Effector memory CD8-positive, alpha-beta T cell (primary cell): ENCODE results near the gene EIPR1.
A peak's percentile ranks its signal among the peaks of the same experiment; 100 is the strongest.
"Not testable (repeated sequence)": the region's sequence is repeated elsewhere in the genome, so short reads cannot be mapped to it uniquely, and the experiment has no call there.

Source experiments
- ATAC-seq: fragments of 150-1000 bp; cut with Tn5 transposase; replicated peaks from 2 replicates; pipeline ENCODE4 v1.10.0; 2021; ENCODE audit warnings: mild to moderate bottlenecking, moderate library complexity
- DNase-seq, 3 experiments: peaks; one replicate each; pipeline ENCODE4 v3.0.0; 2021
- H3K27ac Mint-ChIP-seq, 2 donors: one replicate each; pipeline ENCODE4 v1.8.0; 2022; ENCODE audit warnings: mild to moderate bottlenecking in 2 of 2, mixed read lengths in 2 of 2, moderate library complexity in 2 of 2
- H3K27me3 Mint-ChIP-seq, 2 donors: one replicate each; pipeline ENCODE4 v1.8.0; 2022; ENCODE audit warnings: mixed read lengths in 2 of 2
- H3K36me3 Mint-ChIP-seq: one replicate; pipeline ENCODE4 v1.8.0; 2022; ENCODE audit warnings: mild to moderate bottlenecking, moderate library complexity, mixed read lengths; ENCODE audit not compliant: insufficient read depth
- H3K4me1 Mint-ChIP-seq, 2 donors: one replicate each; pipeline ENCODE4 v1.8.0; 2022; ENCODE audit warnings: low read depth in 2 of 2, mixed read lengths in 2 of 2
- H3K4me3 Mint-ChIP-seq, 2 donors: one replicate each; pipeline ENCODE4 v1.8.0; 2022; ENCODE audit warnings: mild to moderate bottlenecking in 2 of 2, mixed read lengths in 2 of 2, moderate library complexity in 2 of 2
- H3K9me3 Mint-ChIP-seq, 2 donors: one replicate each; pipeline ENCODE4 v1.8.0; 2022; ENCODE audit warnings: mixed read lengths in 2 of 2

EIPR1 gene

DNA sequence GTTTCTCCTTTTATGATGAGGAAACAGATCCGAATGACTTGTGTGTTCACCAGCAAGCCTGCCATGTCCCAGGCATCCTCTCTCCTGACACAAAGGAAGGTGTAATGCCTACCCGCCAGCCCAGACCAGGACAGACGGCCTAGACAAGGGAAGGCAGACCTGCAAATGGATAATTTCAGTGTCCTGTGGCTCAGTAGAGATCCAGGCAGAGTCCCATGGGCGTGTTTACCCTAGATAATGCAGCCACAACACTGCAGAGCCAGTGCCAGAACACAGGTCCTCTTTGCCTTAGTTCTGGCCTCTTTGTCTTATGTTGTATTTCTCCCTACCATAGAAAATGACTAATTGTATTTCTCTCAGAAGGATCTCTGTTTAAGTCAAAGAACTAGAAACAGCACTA is 14.6 kb upstream of the EIPR1 start:
- Mint-ChIP-seq H3K27ac (no peak overlapping the region), H3K4me3 (no peak overlapping the region), H3K4me1 (peaks cover 11 to 31% of the 10 kb centered on the region in 2 donors), H3K36me3 (peaks cover 26% of the 10 kb centered on the region), H3K9me3 (peaks cover 0 to 5% of the 10 kb centered on the region in 2 donors), H3K27me3 (no peaks in the 10 kb centered on the region)
- DNase-seq (no peak), ATAC-seq (no peak)

GRCh38 chr2:3390041-3390440 is 12.4 kb upstream of the EIPR1 start:
- peaks cover 12 to 23% of the 10 kb centered on the region in 2 donors for H3K4me1 Mint-ChIP-seq
- no peak overlapping the region for H3K4me3 Mint-ChIP-seq
- no peaks in the 10 kb centered on the region for H3K9me3 Mint-ChIP-seq
- DNase-seq (no peak), ATAC-seq (no peak)
- peak overlapping the region in 1 of 2 donors; percentile 77 for H3K27ac Mint-ChIP-seq
- no peaks in the 10 kb centered on the region for H3K27me3 Mint-ChIP-seq
- H3K36me3 Mint-ChIP-seq = peaks cover 24% of the 10 kb centered on the region

GRCh38 chr2:3389193-3389592 is 11.6 kb upstream of the EIPR1 start:
- ATAC-seq = no peak
- peaks cover 12 to 23% of the 10 kb centered on the region in 2 donors for H3K4me1 Mint-ChIP-seq
- peak overlapping the region in 1 of 2 donors; percentile 77 for H3K27ac Mint-ChIP-seq
- H3K4me3 Mint-ChIP-seq = no peak overlapping the region
- peaks cover 21% of the 10 kb centered on the region for H3K36me3 Mint-ChIP-seq
- no peak for DNase-seq
- no peaks in the 10 kb centered on the region for H3K27me3 Mint-ChIP-seq
- H3K9me3 Mint-ChIP-seq = no peaks in the 10 kb centered on the region

DNA sequence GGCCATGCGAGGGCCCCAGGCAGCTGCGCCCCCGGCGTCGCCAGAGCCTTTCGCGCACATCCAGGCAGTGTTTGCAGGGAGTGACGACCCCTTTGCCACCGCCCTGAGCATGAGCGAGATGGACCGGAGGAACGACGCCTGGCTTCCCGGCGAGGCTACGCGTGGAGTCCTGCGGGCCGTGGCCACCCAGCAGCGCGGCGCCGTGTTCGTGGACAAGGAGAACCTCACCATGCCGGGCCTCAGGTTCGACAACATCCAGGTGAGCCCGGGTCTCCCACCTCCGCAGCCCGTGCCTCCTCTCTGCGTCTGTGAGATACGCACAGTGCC is 10.8 kb upstream of the EIPR1 start:
- Mint-ChIP-seq H3K4me1 (peaks cover 12 to 23% of the 10 kb centered on the region in 2 donors), H3K27ac (no peak overlapping the region), H3K36me3 (peaks cover 18% of the 10 kb centered on the region), H3K4me3 (no peak overlapping the region), H3K9me3 (no peaks in the 10 kb centered on the region), H3K27me3 (no peaks in the 10 kb centered on the region)
- DNase-seq (no peak), ATAC-seq (no peak)

GRCh38 chr2:3387644-3388411 is 10.2 kb upstream of the EIPR1 start:
- Mint-ChIP-seq H3K27ac (no peak overlapping the region), H3K27me3 (no peaks in the 10 kb centered on the region), H3K4me3 (no peak overlapping the region), H3K4me1 (peaks cover 12 to 19% of the 10 kb centered on the region in 2 donors), H3K36me3 (peaks cover 17% of the 10 kb centered on the region), H3K9me3 (no peaks in the 10 kb centered on the region)
- no peak for ATAC-seq
- no peak for DNase-seq

- no peak for DNase-seq
- Mint-ChIP-seq H3K27ac (peak overlapping the region in 1 of 2 donors; percentile 78), H3K4me3 (no peak overlapping the region), H3K4me1 (peaks cover 11 to 12% of the 10 kb centered on the region in 2 donors), H3K36me3 (peaks cover 17% of the 10 kb centered on the region), H3K27me3 (no peaks in the 10 kb centered on the region), H3K9me3 (no peaks in the 10 kb centered on the region)
- ATAC-seq = no peak
These were observed 9.4 kb upstream of the EIPR1 start for GRCh38 chr2:3387011-3387410.

GRCh38 chr2:3386448-3386958 is 8.9 kb upstream of the EIPR1 start:
- Mint-ChIP-seq H3K36me3 (peaks cover 22% of the 10 kb centered on the region), H3K27me3 (no peaks in the 10 kb centered on the region), H3K4me3 (no peak overlapping the region), H3K27ac (peak overlapping the region in 1 of 2 donors; percentile 12), H3K9me3 (no peaks in the 10 kb centered on the region), H3K4me1 (peaks cover 10 to 16% of the 10 kb centered on the region in 2 donors)
- ATAC-seq = no peak
- no peak for DNase-seq

DNA sequence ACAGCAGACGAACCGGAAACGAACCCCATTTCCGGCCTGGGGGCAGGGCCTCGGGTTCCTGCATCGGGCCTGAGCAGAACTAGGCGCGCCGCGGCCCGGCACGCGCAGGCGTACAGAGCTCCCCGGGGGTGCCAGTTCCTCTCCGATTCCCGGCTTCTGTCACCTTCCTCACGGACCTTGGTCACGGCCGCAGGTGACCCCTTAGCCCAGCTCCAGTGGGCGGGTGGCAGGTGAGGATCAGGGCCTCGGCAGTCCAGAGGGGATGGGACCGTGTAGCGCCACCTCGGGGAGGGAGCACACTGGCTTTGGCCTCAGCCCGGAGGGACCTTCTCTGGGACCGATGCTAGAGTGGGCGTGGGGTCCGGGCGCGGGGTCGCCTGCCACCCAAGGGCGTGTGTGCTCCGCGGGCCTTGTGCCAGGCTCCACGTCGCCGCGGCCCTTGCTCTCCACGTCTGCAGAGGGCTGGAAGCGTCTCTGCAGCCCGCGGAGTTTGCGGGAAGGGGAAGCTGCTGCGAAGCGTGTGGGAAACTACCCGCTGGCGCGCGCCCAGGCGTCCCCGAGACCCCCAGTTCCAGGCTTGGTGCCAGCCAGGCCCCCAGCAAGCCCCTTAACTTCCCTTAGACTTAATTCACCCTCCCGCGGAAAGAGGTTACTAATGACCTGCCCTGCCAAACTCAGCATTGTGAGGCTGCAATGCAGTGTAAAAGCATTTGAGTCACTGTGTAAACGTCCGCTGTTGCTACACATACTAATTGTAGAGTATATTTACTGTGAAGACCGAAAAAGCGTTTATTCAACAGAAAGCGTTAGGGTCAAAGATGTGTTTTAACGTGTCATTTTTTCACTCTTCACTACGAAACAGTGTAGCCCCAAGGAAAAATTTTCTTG is 2.3 kb upstream of the EIPR1 start, which contains the start of gene TRAPPC12:
Gene TRAPPC12, plus strand, starts transcription at position 48 of the 888 bp plus-strand sequence. CDS start 7,930 bp downstream, outside the sequence.
- H3K27ac Mint-ChIP-seq = peak within 1 kb of the TSS; percentile 94 to 99
- no peaks in the 10 kb centered on the region for H3K27me3 Mint-ChIP-seq
- peak; percentile 73 for ATAC-seq
- DNase-seq = peak; percentile 91 to 92 (median 91)
- H3K4me1 Mint-ChIP-seq = peaks cover 34 to 37% of the 10 kb centered on the region in 2 donors
- peak within 1 kb of the TSS; percentile 93 to 98 for H3K4me3 Mint-ChIP-seq
- H3K9me3 Mint-ChIP-seq = no peaks in the 10 kb centered on the region
- peaks cover 43% of the 10 kb centered on the region for H3K36me3 Mint-ChIP-seq

- H3K4me3 Mint-ChIP-seq = peak overlapping the region; percentile 93 to 98
- no peaks in the 10 kb centered on the region for H3K27me3 Mint-ChIP-seq
- peaks cover 43% of the 10 kb centered on the region for H3K36me3 Mint-ChIP-seq
- ATAC-seq (no peak), DNase-seq (no peak)
- H3K27ac Mint-ChIP-seq = peak overlapping the region; percentile 94 to 99
- H3K9me3 Mint-ChIP-seq = no peaks in the 10 kb centered on the region
- H3K4me1 Mint-ChIP-seq = peaks cover 34 to 37% of the 10 kb centered on the region in 2 donors
These were observed 1.7 kb upstream of the EIPR1 start for GRCh38 chr2:3379339-3379646.

GRCh38 chr2:3377279-3377611 is 373 bp downstream of the EIPR1 start:
- H3K4me3 Mint-ChIP-seq = peak overlapping the region; percentile 93 to 98
- H3K9me3 Mint-ChIP-seq = no peaks in the 10 kb centered on the region
- peak; percentile 26 for ATAC-seq
- H3K27ac Mint-ChIP-seq = peak overlapping the region; percentile 95 to 99
- H3K4me1 Mint-ChIP-seq = peaks cover 34 to 37% of the 10 kb centered on the region in 2 donors
- H3K27me3 Mint-ChIP-seq = no peaks in the 10 kb centered on the region
- H3K36me3 Mint-ChIP-seq = peaks cover 39% of the 10 kb centered on the region
- DNase-seq = peak in 1 of 3 experiments; percentile 33

- Mint-ChIP-seq H3K4me1 (peaks cover 33 to 36% of the 10 kb centered on the region in 2 donors), H3K27ac (peak overlapping the region; percentile 95 to 99), H3K27me3 (no peaks in the 10 kb centered on the region), H3K36me3 (peaks cover 34% of the 10 kb centered on the region), H3K4me3 (peak overlapping the region; percentile 93 to 98), H3K9me3 (no peaks in the 10 kb centered on the region)
- no peak for DNase-seq
- ATAC-seq = no peak
These were observed 797 bp downstream of the EIPR1 start for GRCh38 chr2:3376821-3377220.

DNA sequence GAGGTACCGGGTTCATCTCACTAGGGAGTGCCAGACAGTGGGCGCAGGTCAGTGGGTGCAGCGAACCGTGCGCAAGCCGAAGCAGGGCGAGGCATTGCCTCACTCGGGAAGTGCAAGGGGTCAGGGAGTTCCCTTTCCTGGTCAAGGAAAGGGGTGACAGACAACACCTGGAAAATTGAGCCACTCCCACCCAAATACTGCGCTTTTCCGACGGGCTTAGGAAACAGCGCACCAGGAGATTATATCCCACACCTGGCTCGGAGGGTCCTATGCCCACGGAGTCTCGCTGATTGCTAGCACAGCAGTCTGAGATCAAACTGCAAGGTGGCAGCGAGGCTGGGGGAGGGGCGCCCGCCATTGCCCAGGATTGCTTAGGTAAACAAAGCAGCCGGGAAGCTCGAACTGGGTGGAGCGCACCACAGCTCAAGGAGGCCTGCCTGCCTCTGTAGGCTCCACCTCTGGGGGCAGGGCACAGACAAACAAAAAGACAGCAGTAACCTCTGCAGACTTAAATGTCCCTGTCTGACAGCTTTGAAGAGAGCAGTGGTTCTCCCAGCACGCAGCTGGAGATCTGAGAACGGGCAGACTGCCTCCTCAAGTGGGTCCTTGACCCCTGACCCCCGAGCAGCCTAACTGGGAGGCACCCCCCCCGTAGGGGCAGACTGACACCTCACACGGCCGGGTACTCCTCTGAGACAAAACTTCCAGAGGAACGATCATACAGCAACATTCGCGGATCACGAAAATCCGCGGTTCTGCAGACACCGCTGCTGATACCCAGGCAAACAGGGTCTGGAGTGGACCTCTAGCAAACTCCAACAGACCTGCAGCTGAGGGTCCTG is 8.1 kb downstream of the EIPR1 start:
- not testable (repeated sequence) for H3K36me3 Mint-ChIP-seq, H3K9me3 Mint-ChIP-seq, ATAC-seq, DNase-seq, H3K4me3 Mint-ChIP-seq, H3K27ac Mint-ChIP-seq, H3K27me3 Mint-ChIP-seq
- H3K4me1 Mint-ChIP-seq = peaks cover 6 to 24% of the 10 kb centered on the region in 2 donors

- no peaks in the 10 kb centered on the region for H3K36me3 Mint-ChIP-seq
- no peak overlapping the region for H3K4me3 Mint-ChIP-seq
- no peaks in the 10 kb centered on the region for H3K9me3 Mint-ChIP-seq
- no peaks in the 10 kb centered on the region for H3K27me3 Mint-ChIP-seq
- H3K4me1 Mint-ChIP-seq = peaks cover 10 to 26% of the 10 kb centered on the region in 2 donors
- no peak for ATAC-seq
- DNase-seq = no peak
- peak overlapping the region in 1 of 2 donors; percentile 49 for H3K27ac Mint-ChIP-seq
These were observed 9.3 kb downstream of the EIPR1 start for GRCh38 chr2:3368261-3368722.
